ENCODE data around the gene USP34.

USP34 gene

GRCh38 chr2:61287254-61287653, 183.6 kb downstream of the USP34 start:
- DNase-seq: no peak

DNA sequence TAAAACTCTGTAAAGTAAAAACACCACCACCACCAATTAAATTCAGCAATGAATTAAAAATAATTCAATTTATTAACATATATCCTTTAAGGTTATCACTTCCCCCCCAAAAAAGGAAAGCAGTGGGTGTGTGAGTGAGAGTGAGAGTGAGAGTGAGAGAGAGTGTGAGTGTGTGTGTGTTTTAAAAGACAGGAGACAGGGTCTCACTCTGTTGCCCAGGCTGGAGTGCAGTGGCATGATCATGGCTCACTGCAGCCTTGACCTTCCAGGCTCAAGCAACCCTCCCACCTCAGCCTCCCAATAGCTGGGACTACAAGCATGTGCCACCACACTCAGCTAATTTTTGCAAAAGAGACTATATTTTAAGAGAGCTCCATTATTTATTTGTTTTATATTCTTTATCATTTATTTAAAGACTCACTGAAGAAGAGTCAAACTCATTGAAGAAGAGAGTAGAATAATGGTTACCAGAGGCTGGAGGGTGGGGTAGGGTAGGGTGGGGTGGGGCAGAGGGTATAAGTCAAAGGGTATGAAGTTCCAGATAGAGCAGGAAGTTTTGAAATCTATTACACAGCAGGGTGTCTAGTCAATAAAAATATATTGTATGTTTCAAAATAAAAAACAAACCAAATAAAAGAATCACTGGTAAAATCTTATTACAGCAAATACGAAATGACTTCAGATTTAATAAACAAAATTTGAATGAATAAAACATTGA, 187.3 kb downstream of the USP34 start:
- DNase-seq: no peak

- DNase-seq: no peak
Measured at GRCh38 chr2:61282104-61282590, 188.7 kb downstream of the USP34 start.

DNA sequence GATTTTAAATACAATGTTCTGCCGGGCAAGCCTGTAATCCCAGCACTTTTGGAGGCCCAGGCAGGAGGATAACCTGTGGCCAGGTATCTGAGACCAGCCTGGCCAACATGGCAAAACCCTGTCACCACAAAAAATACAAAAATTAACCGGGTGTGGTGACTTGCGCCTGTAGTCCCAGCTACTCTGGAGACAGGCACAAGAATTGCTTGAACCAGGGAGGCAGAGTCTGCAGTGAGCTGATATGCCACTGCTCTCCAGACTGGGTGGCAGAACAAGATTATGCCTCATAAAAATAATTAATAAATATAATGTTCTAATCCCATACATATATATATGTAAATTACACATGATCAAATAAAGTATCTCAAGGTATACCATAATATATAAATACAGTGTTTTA, 189.6 kb downstream of the USP34 start:
- DNase-seq: no peak

- no peak for DNase-seq
Measured at GRCh38 chr2:61277756-61278155, 193.1 kb downstream of the USP34 start.

- no peak for DNase-seq
Measured at GRCh38 chr2:61275575-61276184, 195.2 kb downstream of the USP34 start.

DNA sequence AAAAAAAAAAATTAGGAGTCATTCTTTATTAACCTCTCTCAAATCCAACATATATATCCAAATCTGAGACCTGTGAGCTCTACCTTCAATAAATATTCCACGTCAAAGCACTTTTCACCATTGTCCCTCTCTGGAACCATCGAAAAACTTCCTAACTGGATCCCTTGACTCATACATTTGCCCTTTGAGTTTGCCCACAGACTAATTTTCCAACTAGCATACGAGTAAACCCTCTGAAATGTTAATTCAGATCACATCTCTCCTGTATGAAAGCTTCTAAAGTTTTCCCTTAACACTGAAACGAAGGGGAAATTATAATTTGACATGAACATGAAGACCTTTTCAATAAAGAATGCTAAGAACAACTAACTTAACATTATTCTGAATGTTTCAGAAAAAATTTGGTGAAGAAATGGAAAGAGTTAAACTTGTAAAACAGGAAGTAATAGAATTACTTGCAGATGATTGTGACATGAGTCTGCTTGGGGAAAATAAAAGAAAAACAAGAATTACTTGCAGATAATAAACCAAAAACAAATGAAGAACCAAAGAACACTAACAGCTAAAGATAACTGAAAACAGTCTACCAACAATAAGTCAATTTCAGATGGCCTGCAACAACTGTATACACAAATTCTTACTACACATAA, 198.3 kb downstream of the USP34 start:
- DNase-seq: no peak

GRCh38 chr2:61268249-61268648, 202.6 kb downstream of the USP34 start:
- no peak for DNase-seq

DNA sequence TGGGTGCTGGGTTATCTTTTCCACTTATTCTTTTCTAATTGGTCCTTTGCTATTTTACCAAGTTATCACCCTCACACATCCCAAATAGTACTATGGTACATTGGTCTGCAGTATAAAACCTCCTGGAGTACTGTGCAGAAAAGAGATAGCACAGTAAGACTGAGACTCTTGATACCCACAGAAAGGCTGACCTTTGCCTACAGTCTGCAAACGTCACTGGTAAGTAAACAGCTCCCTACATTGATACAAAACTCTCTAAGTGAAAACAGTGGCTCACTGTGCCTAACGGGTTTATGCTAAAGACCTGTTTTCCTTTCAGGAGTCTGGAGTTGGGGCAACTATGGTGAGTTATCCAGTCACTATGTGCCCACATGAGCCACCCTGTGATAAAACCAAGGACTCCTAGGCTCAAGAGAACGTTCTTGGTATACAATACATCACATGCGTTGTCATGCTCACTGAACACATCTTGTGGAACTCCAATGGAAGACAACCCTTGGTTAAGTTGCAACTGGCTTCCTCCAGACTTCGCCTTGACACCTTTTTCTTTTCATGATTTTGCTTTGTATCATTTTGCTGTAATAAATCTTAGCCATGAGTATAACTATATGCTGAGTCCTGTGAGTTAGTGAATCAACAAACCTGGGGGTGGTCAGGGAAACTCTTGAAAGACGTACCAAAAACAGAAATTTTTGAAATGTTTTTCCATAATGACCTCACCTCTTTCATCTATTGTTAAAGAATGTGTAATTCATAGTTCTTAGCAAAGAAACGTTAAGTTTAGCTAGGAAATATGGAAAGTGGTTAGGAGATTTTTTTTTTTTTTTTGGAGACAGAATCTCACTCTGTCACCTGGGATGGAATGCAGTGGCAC, 204.0 kb downstream of the USP34 start:
- DNase-seq: no peak

DNA sequence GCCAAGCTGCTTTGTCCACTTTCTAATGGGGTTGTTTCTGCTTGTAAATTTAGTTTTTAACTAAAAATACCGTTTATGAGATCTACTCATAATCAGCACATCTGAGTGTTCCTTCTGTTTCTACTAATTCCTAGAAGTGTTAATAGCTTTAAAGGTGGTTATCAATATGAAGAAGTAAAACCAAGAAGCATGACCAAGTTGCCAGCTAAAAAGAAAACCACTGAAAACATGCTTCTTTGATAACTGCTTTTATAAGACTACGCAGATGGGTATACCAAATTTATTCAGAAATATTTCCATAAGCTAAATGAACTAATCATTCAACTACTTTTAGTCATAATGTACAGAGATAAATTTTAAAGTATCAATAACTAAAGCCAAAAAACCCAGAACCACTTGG, 207.1 kb downstream of the USP34 start:
- DNase-seq: no peak

DNA sequence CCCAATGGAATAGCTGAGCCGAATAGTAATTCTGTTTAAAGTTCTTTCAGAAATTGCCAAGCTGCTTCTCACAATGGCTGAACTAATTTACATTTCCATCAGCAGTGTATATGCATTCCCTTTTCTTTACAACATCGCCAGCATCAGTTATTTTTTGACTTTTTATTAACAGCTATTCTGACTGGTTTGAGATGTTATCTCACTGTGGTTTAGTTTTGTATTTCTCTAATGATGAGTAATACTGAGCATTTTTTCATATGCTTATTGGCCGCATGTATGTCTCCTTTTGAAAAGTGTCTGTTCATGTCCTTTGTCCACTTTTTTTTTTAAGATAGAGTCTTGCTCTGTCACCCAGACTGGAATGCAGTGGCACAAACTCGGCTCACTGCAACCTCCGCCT, 208.2 kb downstream of the USP34 start:
- DNase-seq: no peak

- DNase-seq: no peak
Measured at GRCh38 chr2:61257446-61257845, 213.4 kb downstream of the USP34 start.

DNA sequence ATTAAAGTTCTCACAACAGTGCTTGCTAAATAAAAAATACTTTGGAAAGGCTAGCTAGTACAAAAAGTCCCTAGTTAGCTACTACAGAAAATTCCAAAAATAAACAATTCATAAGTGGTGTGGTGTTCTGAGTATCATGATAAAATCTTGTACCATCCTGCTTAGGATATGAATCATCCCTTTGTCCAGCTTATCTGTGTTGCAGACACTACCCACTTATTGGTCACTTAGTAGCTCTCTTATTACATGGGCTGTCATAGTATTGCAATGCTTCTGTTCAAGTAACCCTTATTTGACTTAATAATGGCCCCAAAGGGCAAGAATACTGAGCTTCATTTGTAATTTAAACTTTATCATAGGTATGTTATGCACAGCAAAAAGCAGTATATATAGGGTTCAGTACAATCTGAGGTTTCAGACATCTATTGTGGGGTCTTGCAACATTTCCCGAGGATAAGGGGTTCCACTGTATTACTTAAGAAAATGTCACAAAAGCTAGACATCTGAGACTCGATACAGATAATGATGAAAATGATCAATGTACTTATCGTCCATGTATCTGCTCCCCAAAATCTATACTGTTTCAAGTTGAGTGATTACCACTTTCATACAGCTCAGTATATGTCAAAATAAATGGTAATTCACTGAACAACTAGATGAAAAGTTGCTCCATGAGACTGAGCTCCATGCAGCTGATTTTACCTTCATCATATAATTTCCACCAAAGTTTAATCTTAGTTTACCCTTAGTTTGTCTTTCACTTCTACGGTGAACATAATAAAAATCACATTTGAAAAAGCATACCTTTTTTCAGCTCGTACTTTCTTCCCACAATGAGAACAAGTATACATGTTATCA, 215.1 kb downstream of the USP34 start:
- no peak for DNase-seq

GRCh38 chr2:61254536-61254935, 216.4 kb downstream of the USP34 start:
- no peak for DNase-seq

DNA sequence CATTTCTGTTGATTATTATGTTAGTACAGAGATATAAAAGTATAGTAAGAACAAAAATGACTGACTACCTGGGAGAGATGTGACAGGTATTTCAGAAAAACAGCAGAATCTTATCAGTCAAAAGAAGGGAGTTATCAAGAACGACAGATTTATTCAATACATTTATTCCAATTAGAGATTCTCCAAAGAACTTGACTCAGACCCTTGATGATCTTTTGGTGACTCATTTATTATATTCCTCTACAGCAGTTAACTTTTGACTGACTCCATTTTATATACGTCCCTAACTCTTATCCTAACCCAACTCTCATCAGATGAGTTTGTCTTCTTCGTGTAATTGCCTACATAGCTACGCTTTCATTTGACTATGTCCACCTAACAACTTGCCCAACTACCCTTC, 217.8 kb downstream of the USP34 start:
- DNase-seq: no peak

DNA sequence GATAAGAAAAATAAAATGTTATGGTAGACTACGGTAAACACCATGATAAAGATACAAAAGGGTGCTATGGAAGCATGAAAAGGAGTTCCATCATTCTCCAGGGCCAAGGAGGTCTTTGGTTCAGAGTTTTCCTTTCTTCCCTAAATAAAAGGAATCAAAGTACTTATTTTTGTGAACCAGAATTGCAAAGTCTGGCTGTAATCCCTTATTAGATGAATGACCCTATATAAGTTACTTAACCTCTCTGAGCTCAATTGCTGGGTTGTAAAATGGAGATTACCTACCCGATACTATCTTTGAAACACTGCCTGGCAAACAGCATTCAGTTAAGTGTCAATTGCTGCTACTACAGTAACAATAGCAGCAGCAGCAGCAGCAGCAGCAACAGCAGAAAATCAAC, 218.9 kb downstream of the USP34 start:
- no peak for DNase-seq

GRCh38 chr2:61249521-61250071, 221.3 kb downstream of the USP34 start:
- DNase-seq: no peak

DNA sequence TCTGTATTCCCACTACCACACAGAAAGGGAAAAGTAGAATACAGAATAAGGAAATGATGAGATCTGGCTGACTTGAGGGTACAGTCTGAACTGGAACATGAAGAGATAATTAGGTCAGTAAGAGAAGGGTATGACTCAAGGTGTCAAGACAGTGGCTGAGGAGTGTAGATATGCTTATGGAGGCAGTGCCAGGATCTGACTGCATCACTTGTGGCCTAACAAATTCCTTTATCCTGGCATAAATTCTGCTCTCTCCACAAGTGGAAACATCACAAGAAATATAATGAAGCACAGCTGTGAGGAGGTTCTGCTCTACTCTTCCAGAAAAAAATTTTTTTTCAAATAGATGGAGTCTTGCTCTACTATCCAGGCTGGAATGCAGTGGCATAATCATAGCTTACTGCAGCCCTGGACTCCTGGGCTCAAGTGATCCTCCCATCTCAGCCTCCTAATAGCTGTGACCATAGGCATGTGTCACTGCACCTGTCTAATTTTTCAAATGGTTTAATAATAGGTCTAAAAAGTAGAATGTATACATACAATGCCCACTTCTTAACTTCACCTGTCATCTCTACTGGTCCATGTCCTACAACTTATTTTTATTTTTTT, 223.6 kb downstream of the USP34 start:
- DNase-seq: no peak

- DNase-seq: no peak
Measured at GRCh38 chr2:61244694-61245093, 226.2 kb downstream of the USP34 start.

DNA sequence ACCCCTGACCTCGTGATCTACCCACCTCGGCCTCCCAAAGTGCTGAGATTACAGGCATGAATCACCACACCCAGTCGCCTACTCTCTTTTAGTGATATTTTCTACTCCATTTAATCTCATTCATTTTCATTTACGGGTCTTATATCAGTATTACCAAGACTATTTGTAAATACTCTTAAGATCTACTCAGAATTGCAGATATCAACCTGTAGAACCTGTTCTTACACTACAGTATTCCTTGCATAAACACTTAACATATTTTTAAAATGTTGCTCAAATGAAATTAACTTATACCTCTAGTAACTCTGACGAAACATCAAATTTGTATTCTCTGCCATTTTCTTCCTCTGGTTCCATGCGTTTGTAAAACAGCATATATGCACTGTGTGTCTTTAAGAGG, 229.6 kb downstream of the USP34 start:
- no peak for DNase-seq

- no peak for DNase-seq
Measured at GRCh38 chr2:61238219-61239012, 232.5 kb downstream of the USP34 start.
